A673 (cell line): ENCODE measurements around the gene FGFR2.

ENCODE experiments used
- EZH2 ChIP-seq: fragments of 200-600 bp; sonication (generic); IDR thresholded peaks from 2 replicates; pipeline ENCODE4 v1.6.1; 2017; ENCODE audit warnings: borderline replicate concordance, low read depth, mild to moderate bottlenecking, mixed read lengths, antibody characterized with exemption, low read length; ENCODE audit not compliant: poor library complexity, severe bottlenecking
- TF ChIP-seq, protein P1 (sequence below): fragments of 300-800, 200-600 bp; sonication (generic); conservative IDR thresholded peaks from 2 replicates; pipeline ENCODE4 v1.5.1; 2017; ENCODE audit warnings: low read depth, mild to moderate bottlenecking, antibody characterized with exemption, low read length, moderate library complexity, mixed read lengths

DNA sequence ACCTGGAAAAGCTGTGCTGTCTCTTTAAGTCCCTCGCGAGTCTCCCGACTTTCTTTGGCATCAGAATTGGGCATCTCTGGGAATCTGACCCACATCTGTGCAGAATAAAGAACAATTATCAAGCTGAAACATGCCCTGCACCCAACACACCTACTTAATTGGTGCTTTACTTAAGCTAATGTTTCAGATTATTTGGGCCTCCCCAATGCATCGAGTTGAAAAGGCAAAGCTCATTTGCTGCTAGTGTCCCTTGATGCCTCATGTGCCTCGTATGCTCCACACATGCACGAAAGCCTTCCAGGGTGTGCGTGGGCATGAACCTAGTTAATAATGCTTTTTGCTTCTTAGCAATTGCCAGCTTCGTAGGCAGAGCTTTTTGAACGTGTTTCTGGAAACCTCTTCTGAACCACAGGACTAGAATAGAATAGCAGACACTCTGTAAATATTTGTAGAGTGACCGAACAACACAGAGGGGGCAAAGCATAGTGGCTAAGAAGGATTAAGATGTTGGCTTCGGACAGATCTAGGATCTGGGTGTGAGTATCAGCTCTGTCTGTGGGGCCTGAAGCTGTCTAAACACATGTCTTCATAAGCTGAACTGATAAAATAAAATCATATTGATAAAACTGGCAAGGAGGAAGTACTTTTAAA, 26.7 kb upstream of the FGFR2 start:
- TF ChIP-seq, protein P1, sequence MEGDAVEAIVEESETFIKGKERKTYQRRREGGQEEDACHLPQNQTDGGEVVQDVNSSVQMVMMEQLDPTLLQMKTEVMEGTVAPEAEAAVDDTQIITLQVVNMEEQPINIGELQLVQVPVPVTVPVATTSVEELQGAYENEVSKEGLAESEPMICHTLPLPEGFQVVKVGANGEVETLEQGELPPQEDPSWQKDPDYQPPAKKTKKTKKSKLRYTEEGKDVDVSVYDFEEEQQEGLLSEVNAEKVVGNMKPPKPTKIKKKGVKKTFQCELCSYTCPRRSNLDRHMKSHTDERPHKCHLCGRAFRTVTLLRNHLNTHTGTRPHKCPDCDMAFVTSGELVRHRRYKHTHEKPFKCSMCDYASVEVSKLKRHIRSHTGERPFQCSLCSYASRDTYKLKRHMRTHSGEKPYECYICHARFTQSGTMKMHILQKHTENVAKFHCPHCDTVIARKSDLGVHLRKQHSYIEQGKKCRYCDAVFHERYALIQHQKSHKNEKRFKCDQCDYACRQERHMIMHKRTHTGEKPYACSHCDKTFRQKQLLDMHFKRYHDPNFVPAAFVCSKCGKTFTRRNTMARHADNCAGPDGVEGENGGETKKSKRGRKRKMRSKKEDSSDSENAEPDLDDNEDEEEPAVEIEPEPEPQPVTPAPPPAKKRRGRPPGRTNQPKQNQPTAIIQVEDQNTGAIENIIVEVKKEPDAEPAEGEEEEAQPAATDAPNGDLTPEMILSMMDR = no peak
- no peak for TF ChIP-seq EZH2
